Measurements from ENCODE around the gene CLECL1.
"Not testable (repeated sequence)": the region's sequence is repeated elsewhere in the genome, so short reads cannot be mapped to it uniquely, and the experiment has no call there.

GRCh38 chr12:9695661-9696060, 37.2 kb downstream of the CLECL1 start:
- not testable (repeated sequence) for TF ChIP-seq SUZ12 (IDR thresholded peaks at IDR 0.05; ENCODE audit: extremely low read depth, insufficient read depth, insufficient read length); ZNF274 (IDR thresholded peaks at IDR 0.05; ENCODE audit: low read depth, low read length); YY1 (IDR thresholded peaks at IDR 0.05; ENCODE audit: insufficient read depth, insufficient read length)

All from NT2/D1 (cell line).